ENCODE measurements around the gene YLPM1.
A peak's percentile ranks its signal among the peaks of the same experiment; 100 is the strongest.

The YLPM1 gene

DNA sequence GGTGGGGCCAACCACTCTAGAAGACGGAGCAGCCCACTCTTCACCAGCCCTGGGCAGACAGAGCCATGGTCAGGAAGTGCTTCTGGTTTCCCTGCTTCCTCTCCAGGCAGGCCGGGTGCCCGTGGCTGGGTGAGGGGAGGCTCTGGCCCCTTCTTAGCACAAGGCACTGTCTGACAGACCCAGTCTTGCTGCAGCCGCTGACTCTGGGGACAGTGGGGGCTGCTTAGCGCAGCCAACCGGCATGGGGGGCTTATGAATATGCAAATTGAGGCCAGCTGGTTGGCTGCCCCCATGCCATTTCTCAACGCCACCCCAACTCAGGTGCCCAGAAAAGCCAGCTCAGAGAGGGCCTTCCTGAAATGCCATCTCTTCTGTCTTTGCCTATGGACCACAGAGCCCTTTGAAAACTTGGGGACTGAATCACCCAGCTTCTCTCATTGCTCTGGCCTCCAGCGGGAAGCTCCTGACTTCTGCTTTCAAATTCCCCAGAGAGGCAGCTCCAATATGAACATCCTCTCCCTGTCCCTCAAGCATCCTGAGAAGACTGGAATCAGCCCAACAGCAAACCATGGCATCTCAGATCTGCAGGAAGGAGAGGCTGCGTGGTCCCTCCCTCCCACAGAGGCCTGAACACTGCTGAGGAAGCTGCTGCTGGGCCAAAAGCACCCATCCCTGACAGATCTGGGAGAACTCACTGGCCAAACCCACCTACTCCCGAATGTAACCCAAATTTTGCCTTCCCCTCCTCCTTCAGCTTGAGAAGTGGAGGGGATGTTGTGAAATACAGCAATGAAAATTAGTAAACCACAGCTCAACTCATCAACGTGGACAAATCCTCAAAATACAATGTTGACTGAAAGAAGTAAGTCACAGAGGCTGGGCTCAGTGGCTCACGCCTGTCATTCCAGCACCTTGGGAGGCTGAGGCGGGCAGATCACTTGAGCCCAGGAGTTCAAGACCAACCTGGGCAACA lies 113.1 kb downstream of the YLPM1 start, which contains the start of gene PROX2:
Gene PROX2 (minus strand): TSS at position 205 of the 973 bp plus-strand sequence. CDS start 12,311 bp downstream, outside the sequence.
- DNase-seq (ENCODE audit: extremely low read depth, low read depth) = no peak
- TF ChIP-seq, protein P1, sequence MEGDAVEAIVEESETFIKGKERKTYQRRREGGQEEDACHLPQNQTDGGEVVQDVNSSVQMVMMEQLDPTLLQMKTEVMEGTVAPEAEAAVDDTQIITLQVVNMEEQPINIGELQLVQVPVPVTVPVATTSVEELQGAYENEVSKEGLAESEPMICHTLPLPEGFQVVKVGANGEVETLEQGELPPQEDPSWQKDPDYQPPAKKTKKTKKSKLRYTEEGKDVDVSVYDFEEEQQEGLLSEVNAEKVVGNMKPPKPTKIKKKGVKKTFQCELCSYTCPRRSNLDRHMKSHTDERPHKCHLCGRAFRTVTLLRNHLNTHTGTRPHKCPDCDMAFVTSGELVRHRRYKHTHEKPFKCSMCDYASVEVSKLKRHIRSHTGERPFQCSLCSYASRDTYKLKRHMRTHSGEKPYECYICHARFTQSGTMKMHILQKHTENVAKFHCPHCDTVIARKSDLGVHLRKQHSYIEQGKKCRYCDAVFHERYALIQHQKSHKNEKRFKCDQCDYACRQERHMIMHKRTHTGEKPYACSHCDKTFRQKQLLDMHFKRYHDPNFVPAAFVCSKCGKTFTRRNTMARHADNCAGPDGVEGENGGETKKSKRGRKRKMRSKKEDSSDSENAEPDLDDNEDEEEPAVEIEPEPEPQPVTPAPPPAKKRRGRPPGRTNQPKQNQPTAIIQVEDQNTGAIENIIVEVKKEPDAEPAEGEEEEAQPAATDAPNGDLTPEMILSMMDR (IDR thresholded peaks at IDR 0.05; ENCODE audit: low read depth, low read length) = no peak

DNA sequence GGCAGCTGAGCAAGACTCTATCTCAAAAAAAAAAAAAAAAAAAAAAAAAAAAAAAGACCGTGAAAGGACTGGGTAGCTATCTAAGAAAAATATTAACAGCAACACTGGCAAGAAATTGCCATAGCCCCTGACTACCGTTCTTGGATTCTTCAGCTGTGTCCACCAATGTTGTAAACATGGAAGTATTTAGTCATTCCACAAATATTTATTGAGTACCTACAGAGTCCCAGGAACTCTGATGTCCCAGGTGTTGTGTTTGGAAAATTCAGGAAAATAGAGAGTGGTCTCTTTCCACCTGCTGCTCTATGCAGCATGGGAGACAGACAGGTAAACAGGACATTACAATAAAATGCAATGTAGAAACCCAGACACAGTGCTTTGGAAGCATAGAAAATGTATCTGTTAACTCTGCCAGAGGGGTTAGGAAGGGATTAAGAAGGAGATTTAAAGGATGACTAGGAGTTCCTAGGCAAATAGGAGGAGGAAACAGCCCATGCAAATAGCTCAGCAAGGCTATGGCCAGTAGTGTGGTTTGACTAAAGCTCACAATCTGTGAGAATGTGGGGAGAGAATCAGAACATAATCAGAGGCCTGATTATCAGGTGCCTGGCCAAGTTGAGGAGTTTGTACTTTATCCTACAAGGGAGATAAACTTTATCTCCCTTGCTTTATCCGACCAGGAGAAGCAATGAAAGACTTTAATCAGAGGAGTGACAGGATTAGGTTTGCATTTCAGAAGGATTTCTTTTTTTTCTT lies 116.5 kb downstream of the YLPM1 start:
- DNase-seq (ENCODE audit: extremely low read depth, low read depth) = no peak
- TF ChIP-seq, protein P1 (IDR thresholded peaks at IDR 0.05; ENCODE audit: low read depth, low read length) = no peak

DNA sequence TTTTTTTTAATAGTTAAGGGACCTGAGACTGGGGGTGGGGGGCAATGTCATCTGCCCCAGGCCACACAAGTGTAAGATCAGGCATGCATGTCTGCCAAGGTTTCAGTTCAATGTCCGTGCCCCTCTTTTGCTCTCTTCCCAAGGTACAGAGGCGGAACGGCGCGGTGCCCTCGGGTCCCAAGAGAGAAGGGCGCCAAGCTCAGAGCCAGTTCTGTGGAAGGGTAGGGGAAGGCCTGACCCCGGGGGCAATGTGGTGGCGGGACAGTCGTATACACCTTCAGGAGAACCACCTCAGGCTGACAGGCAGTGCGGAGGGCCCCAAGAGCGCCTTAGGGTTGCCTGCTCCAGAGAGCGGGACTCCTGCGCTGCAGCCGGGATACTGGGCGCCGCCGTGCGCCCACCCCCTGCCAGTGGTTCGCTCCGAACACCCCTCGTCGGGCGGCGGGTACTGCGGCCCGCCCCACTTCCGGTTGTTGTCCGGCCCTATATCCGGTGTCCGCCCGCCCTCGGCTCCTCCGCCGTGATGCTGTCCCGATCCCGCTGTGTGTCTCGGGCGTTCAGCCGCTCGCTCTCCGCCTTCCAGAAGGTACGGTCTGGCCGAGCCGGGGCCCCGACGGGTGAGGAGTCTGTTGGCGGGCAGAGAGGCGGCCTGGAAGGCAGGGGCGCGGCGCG lies 118.5 kb downstream of the YLPM1 start, which contains the start of gene DLST:
Gene DLST (plus strand): TSS at position 486 of the 672 bp plus-strand sequence. CDS start 38 bp downstream, at position 524.
- TF ChIP-seq, protein P1 (IDR thresholded peaks at IDR 0.05; ENCODE audit: low read depth, low read length) = no peak
- peak; percentile 66 for DNase-seq (ENCODE audit: extremely low read depth, low read depth)

DNA sequence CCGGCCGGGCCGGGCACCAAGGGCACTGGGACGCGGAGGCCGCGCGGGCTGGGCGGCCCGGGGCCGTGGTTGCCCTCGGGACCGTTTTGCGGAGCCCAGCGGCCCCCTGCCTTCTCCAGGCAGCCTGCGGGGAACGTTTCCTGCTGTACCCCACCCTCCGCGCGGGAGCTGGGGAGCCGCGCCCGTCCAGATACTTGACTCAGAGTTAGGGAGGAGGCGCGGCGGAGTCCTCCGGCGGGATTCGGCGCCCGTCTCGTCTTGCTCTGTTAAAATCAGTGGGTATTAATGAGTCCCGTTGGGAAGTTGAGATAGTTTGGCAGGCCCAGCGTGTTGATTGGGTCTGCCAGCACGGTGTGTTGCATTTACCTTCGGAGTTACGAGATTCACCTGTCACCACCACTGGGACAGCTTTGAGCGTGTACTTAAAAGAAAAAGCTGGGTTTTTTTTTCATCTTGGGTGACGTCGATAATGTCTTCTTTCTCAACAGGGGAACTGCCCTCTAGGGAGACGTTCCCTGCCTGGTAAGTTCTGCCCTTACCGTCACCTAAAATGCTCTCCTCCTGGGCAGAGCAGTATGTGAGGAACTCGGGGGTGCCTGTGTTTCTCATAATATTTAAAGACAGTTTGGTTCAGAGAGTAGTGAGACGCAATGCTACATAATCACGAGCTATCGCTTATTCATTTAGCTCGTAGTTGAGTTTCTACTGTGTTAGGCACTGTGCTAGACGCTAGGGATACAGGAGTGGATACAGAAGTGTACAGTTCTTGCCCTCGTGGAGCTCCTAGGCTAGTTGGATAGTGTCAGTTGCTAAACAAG lies 119.2 kb downstream of the YLPM1 start:
- TF ChIP-seq, protein P1 (IDR thresholded peaks at IDR 0.05; ENCODE audit: low read depth, low read length) = no peak
- no peak for DNase-seq (ENCODE audit: extremely low read depth, low read depth)
